Kidney (tissue), 14 donors: ENCODE measurements around the gene TMCO5A. TPM values are rescaled to one million over a fixed set of nuclear protein-coding genes. Genes with fewer than 3 reads are reported as not detected.
A peak's percentile ranks its signal among the peaks of the same experiment; 100 is the strongest.

ENCODE experiments used
- DNase-seq, 5 donors: peaks; one replicate each; pipeline ENCODE4 v3.0.0-alpha.2; 2013 to 2020
- FAIRE-seq: peaks from 2 replicates; lab custom pipeline; 2012; peaks lifted over from hg19 to GRCh38; lab: Jason Lieb, UNC
- H3K27ac ChIP-seq, 2 donors: one replicate each; pipeline ENCODE4 v1.7.0; 2013; ENCODE audit warnings: low read depth in 2 of 2, low read length in 2 of 2, inconsistent platforms in 1 of 2
- H3K27me3 ChIP-seq: one replicate; pipeline ENCODE4 v1.7.1; 2013; ENCODE audit warnings: low read length, inconsistent platforms; ENCODE audit not compliant: control insufficient read depth, insufficient read depth
- H3K36me3 ChIP-seq, 3 donors: one replicate each; pipeline versions ENCODE4 v1.7.0 to v1.7.1; 2013; ENCODE audit warnings: low read length in 3 of 3, control low read depth in 1 of 3, inconsistent platforms in 1 of 3; ENCODE audit not compliant: insufficient read depth in 3 of 3, control insufficient read depth in 2 of 3
- H3K4me1 ChIP-seq, 3 donors: one replicate each; pipeline versions ENCODE4 v1.7.0 to v1.7.1; 2013; ENCODE audit warnings: low read length in 3 of 3, inconsistent platforms in 1 of 3, low read depth in 1 of 3; ENCODE audit not compliant: control insufficient read depth in 2 of 3, insufficient read depth in 2 of 3
- H3K4me3 ChIP-seq, 3 donors: one replicate each; pipeline versions ENCODE4 v1.7.0 to v1.8.1; 2013; ENCODE audit warnings: low read length in 3 of 3, control low read depth in 1 of 3, inconsistent platforms in 1 of 3
- H3K9ac ChIP-seq, 3 donors: one replicate each; pipeline versions ENCODE4 v1.7.0 to v1.7.1; 2013; ENCODE audit warnings: low read length in 3 of 3, control low read depth in 1 of 3, inconsistent platforms in 1 of 3
- H3K9me3 ChIP-seq, 3 donors: one replicate each; pipeline versions ENCODE4 v1.7.0 to v1.7.1; 2013; ENCODE audit warnings: low read length in 3 of 3, control low read depth in 1 of 3, inconsistent platforms in 1 of 3; ENCODE audit not compliant: control insufficient read depth in 2 of 3, insufficient read depth in 1 of 3
- intact Hi-C: fragments of 100-400 bp; cut with DNase I; formaldehyde crosslinking; loops from one replicate; pipeline ENCODE4 v1.11.1; 2022
- polyA plus RNA-seq: library from polyadenylated mRNA; stranded (reverse); fragments of 350-450 nt; fragmentation: Illumina TruSeq; extraction: RNeasy Lipid Tissue Mini Kit (QIAGEN cat#74804); gene quantifications from one replicate; pipeline ENCODE4 v1.2.3, GENCODE V29; 2014; ENCODE audit warnings: low read depth, low replicate concordance; ENCODE audit not compliant: insufficient read depth
- total RNA-seq: library from RNA; stranded (reverse); fragmentation: NEBNext Ultra II Directional; extraction: Animal tissue kit (Norgen Biotek cat#: 25700); gene quantifications from one replicate; pipeline ENCODE4 v1.2.1, GENCODE V29; 2021
- TF ChIP-seq, protein P1 (sequence below): IDR thresholded peaks from 3 replicates; pipeline ENCODE4 v1.5.1; 2012; ENCODE audit warnings: mild to moderate bottlenecking, moderate library complexity, borderline replicate concordance; ENCODE audit not compliant: insufficient read depth; ENCODE audit errors: extremely low read depth
- donor health status: control.
- donor health status: control.
- donor health status: control.
- donor health status: control.
- donor health status: control.
- donor health status: DM: yes; HTN: yes; CAD: no.
- donor health status: Normal renal cell carcinoma (clear cell type).

TMCO5A gene
- total and polyA plus RNA-seq, 2 donors from 2014 or later = not detected

DNA sequence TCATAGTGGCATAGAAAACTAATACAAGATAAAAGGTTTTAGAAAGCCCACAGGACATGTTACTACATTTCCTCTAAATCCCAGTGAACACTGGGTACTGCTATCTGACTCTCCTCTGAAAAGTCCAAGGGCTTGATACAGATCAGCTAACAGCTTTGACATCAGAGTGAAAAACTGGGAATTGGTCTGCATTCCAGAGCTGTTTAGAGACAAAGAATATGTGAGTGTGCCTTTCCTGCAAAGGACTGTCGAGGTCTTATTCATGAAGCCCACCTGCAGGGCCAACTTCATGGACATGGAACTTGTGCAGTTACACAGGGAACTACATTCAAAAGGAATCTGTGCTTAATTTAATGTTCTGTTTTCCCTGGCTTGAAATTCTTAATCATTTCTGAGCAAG lies 5.2 kb upstream of the TMCO5A start:
- no peaks in the 10 kb centered on the region for H3K27me3 ChIP-seq
- no peaks in the 10 kb centered on the region for H3K4me1 ChIP-seq
- DNase-seq = peak in 1 of 5 donors; percentile 6
- no peak for FAIRE-seq
- TF ChIP-seq, protein P1, sequence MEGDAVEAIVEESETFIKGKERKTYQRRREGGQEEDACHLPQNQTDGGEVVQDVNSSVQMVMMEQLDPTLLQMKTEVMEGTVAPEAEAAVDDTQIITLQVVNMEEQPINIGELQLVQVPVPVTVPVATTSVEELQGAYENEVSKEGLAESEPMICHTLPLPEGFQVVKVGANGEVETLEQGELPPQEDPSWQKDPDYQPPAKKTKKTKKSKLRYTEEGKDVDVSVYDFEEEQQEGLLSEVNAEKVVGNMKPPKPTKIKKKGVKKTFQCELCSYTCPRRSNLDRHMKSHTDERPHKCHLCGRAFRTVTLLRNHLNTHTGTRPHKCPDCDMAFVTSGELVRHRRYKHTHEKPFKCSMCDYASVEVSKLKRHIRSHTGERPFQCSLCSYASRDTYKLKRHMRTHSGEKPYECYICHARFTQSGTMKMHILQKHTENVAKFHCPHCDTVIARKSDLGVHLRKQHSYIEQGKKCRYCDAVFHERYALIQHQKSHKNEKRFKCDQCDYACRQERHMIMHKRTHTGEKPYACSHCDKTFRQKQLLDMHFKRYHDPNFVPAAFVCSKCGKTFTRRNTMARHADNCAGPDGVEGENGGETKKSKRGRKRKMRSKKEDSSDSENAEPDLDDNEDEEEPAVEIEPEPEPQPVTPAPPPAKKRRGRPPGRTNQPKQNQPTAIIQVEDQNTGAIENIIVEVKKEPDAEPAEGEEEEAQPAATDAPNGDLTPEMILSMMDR = no peak
- H3K9me3 ChIP-seq = no peaks in the 10 kb centered on the region
- no peak overlapping the region for H3K9ac ChIP-seq
- H3K36me3 ChIP-seq = no peaks in the 10 kb centered on the region
- no peak overlapping the region for H3K4me3 ChIP-seq
- intact Hi-C loops = no loop called here
- H3K27ac ChIP-seq = no peak overlapping the region

DNA sequence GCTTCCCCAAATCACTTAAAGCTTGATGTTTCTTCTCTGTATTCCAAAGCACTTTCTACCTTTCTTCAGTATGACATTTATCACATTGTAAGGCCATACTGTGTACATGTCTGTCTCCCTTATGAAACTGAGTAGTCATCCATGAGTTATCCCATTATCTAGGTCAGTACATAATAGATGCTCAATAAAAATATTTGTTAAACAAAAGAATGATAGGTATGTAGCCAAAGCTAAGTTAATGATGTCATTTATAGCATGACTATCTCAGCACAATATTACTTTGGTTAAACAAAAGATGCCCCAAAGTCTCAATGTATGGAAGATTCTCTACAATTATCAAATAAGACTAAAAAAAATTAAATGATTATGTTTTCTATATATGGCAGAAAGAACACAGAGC lies 3.1 kb upstream of the TMCO5A start:
- Histone ChIP-seq H3K36me3 (no peaks in the 10 kb centered on the region), H3K9me3 (no peaks in the 10 kb centered on the region), H3K27ac (no peak overlapping the region), H3K4me3 (no peak overlapping the region), H3K4me1 (no peaks in the 10 kb centered on the region), H3K27me3 (no peaks in the 10 kb centered on the region), H3K9ac (no peak overlapping the region)
- DNase-seq (no peak), FAIRE-seq (no peak)
- TF ChIP-seq, protein P1 = no peak
- intact Hi-C loops = no loop called here

DNA sequence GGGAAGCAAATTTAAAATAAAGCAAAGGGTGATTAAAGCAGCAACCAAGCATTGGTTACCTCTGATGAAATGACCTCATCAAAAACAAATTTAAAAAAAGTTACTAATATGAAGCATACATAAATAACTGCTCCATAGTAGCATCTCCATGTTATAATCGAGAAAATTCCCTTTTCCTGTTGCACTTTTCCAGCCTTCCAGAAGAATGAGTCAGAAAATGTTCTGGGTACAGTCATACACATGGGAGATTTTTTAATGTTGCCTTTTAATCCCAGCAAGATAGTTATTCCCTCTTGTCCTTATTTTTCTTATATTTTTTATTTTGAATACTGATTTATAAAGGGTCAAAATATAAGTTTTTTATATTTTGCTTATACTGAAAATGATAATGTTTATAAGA lies 2.6 kb upstream of the TMCO5A start:
- TF ChIP-seq, protein P1 = no peak
- intact Hi-C loops = no loop called here
- DNase-seq = no peak
- Histone ChIP-seq H3K27ac (no peak overlapping the region), H3K9me3 (no peaks in the 10 kb centered on the region), H3K27me3 (no peaks in the 10 kb centered on the region), H3K4me3 (no peak overlapping the region), H3K9ac (no peak overlapping the region), H3K36me3 (no peaks in the 10 kb centered on the region), H3K4me1 (no peaks in the 10 kb centered on the region)
- FAIRE-seq = no peak

DNA sequence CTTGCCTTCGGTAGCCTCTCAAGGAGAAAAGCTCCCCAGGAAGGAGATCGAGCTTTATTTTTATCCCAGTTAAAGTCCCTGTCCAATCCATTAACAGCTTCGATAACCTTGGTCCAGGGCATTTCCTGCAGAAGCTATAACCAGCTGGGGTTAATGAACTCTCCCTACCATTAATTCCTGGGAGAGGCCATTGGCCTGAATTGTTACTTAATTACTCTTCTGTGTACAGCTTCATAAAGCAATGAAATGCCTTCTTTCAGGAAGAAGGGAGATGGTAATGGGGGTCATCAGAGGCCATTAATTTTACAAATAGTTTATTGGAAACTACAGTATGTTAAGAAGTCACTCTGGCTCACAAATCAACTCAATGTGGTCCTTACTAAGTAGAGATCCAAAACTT lies 1.9 kb upstream of the TMCO5A start:
- H3K4me3 ChIP-seq = no peak overlapping the region
- FAIRE-seq = no peak
- TF ChIP-seq, protein P1 = no peak
- H3K27ac ChIP-seq = no peak overlapping the region
- no peaks in the 10 kb centered on the region for H3K27me3 ChIP-seq
- intact Hi-C loops = no loop called here
- H3K9ac ChIP-seq = no peak overlapping the region
- no peaks in the 10 kb centered on the region for H3K9me3 ChIP-seq
- peak in 1 of 5 donors; percentile 26 for DNase-seq
- H3K4me1 ChIP-seq = no peaks in the 10 kb centered on the region
- H3K36me3 ChIP-seq = no peaks in the 10 kb centered on the region
